Measurements from ENCODE around the gene NRCAM. TPM values are rescaled to one million over a fixed set of nuclear protein-coding genes. Genes with fewer than 3 reads are reported as not detected.

Gene NRCAM
- total and polyA plus RNA-seq, 2 of the 13 experiments (the other 11 are each of a cell fraction or from before 2014, with no cell fraction given) = 0.31 to 0.33 TPM

DNA sequence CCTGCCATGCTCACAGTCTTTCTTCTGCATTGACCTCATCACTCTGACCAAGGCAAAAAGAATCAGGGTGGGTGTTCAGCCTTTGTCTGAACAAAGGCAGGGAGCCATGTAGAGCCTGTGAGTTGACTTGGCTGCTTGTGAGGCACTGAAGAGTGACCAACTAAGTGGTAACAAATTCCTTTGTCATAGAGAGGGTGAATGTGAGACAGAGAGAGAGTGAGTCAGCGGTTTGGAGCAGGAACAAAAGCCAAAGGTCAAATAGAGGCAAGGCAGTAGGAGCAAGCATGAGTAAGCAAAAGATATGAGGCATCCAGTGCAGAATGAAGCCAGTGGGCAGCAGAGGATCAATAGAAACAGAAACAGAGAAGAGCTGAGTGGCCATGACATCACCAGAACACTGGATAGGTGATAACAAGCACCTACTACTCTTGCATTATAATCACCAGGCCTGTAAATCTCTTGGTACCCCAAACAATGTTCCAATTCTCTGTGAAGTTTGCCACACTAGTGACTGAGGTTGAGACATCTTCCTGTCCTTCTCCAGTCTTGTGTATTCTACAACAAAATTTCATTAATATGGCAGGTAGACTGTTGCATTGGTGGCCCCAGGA is 209.9 kb downstream of the NRCAM start (continued):
- TF ChIP-seq, protein P1, sequence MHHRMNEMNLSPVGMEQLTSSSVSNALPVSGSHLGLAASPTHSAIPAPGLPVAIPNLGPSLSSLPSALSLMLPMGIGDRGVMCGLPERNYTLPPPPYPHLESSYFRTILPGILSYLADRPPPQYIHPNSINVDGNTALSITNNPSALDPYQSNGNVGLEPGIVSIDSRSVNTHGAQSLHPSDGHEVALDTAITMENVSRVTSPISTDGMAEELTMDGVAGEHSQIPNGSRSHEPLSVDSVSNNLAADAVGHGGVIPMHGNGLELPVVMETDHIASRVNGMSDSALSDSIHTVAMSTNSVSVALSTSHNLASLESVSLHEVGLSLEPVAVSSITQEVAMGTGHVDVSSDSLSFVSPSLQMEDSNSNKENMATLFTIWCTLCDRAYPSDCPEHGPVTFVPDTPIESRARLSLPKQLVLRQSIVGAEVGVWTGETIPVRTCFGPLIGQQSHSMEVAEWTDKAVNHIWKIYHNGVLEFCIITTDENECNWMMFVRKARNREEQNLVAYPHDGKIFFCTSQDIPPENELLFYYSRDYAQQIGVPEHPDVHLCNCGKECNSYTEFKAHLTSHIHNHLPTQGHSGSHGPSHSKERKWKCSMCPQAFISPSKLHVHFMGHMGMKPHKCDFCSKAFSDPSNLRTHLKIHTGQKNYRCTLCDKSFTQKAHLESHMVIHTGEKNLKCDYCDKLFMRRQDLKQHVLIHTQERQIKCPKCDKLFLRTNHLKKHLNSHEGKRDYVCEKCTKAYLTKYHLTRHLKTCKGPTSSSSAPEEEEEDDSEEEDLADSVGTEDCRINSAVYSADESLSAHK (CRISPR knock-in tag; IDR thresholded peaks at IDR 0.05; ENCODE audit: borderline replicate concordance) = no peak
- no peak for TF ChIP-seq ZNF562 (CRISPR knock-in tag; IDR thresholded peaks at IDR 0.05; ENCODE audit: borderline replicate concordance)
- TF ChIP-seq SMC3 (IDR thresholded peaks at IDR 0.05; ENCODE audit: low read length) = peak; percentile 29; the same call in 1 of the 2 replicates
- no peak for TF ChIP-seq ZNF777 (CRISPR knock-in tag; IDR thresholded peaks at IDR 0.05)
- no peak for TF ChIP-seq NPAS2 (CRISPR knock-in tag; IDR thresholded peaks at IDR 0.05; ENCODE audit: borderline replicate concordance)
- no peak for TF ChIP-seq STAT5B (CRISPR knock-in tag; IDR thresholded peaks at IDR 0.05)
- TF ChIP-seq HDAC6 (IDR thresholded peaks at IDR 0.05; ENCODE audit: low read depth, low read length) = no peak
- no peak for TF ChIP-seq ZNF558 (CRISPR knock-in tag; IDR thresholded peaks at IDR 0.05; ENCODE audit: borderline replicate concordance)
- TF ChIP-seq CHD2 (IDR thresholded peaks at IDR 0.05; ENCODE audit: low read depth, low read length) = no peak
- peak; percentile 84 for TF ChIP-seq NR2C2 (CRISPR knock-in tag; IDR thresholded peaks at IDR 0.05; ENCODE audit: borderline replicate concordance)
- TF ChIP-seq ARNT2 (CRISPR knock-in tag; IDR thresholded peaks at IDR 0.05; ENCODE audit: low read depth) = no peak
- TF ChIP-seq, protein P2, sequence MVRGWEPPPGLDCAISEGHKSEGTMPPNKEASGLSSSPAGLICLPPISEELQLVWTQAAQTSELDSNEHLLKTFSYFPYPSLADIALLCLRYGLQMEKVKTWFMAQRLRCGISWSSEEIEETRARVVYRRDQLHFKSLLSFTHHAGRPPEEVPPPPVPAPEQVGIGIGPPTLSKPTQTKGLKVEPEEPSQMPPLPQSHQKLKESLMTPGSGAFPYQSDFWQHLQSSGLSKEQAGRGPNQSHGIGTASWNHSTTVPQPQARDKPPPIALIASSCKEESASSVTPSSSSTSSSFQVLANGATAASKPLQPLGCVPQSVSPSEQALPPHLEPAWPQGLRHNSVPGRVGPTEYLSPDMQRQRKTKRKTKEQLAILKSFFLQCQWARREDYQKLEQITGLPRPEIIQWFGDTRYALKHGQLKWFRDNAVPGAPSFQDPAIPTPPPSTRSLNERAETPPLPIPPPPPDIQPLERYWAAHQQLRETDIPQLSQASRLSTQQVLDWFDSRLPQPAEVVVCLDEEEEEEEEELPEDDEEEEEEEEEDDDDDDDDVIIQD (CRISPR knock-in tag; IDR thresholded peaks at IDR 0.05; ENCODE audit: low read depth) = peak; percentile 77; the same call in 1 of the 2 replicates
- no peak for TF ChIP-seq FOXC1 (CRISPR knock-in tag; IDR thresholded peaks at IDR 0.05; ENCODE audit: borderline replicate concordance)
- TF ChIP-seq ZNF616 (CRISPR knock-in tag; IDR thresholded peaks at IDR 0.05; ENCODE audit: low read depth) = no peak
- TF ChIP-seq ZNF124 (CRISPR knock-in tag; IDR thresholded peaks at IDR 0.05) = peak; percentile 40; the same call in 1 of the 2 replicates
- no peak for TF ChIP-seq KDM6A (CRISPR knock-in tag; IDR thresholded peaks at IDR 0.05; ENCODE audit: low read depth)
- TF ChIP-seq NFE2 (CRISPR knock-in tag; IDR thresholded peaks at IDR 0.05) = peak; percentile 81
- peak; percentile 73; the same call in 1 of the 2 replicates for TF ChIP-seq RXRA (CRISPR knock-in tag; IDR thresholded peaks at IDR 0.05)
- no peak for TF ChIP-seq PCBP2 (optimal IDR thresholded peaks at IDR 0.05; ENCODE audit: low read depth, low read length, poor library complexity, severe bottlenecking)
- no peak for TF ChIP-seq BHLHE40 (IDR thresholded peaks at IDR 0.05; ENCODE audit: low read length)
- TF ChIP-seq, protein P3, sequence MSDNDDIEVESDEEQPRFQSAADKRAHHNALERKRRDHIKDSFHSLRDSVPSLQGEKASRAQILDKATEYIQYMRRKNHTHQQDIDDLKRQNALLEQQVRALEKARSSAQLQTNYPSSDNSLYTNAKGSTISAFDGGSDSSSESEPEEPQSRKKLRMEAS (IDR thresholded peaks at IDR 0.05) = peak; percentile 39; the same call in 1 of the 2 replicates
- TF ChIP-seq, protein P4, sequence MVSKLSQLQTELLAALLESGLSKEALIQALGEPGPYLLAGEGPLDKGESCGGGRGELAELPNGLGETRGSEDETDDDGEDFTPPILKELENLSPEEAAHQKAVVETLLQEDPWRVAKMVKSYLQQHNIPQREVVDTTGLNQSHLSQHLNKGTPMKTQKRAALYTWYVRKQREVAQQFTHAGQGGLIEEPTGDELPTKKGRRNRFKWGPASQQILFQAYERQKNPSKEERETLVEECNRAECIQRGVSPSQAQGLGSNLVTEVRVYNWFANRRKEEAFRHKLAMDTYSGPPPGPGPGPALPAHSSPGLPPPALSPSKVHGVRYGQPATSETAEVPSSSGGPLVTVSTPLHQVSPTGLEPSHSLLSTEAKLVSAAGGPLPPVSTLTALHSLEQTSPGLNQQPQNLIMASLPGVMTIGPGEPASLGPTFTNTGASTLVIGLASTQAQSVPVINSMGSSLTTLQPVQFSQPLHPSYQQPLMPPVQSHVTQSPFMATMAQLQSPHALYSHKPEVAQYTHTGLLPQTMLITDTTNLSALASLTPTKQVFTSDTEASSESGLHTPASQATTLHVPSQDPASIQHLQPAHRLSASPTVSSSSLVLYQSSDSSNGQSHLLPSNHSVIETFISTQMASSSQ (IDR thresholded peaks at IDR 0.05; ENCODE audit: low read depth) = no peak
- TF ChIP-seq, protein P4 (CRISPR knock-in tag; IDR thresholded peaks at IDR 0.05; ENCODE audit: borderline replicate concordance) = 0 out of 2 replicates have a peak, but pooled peaks have one; percentile 22
- TF ChIP-seq ELF3 (CRISPR knock-in tag; IDR thresholded peaks at IDR 0.05) = peak; percentile 61; the same call in 1 of the 2 replicates

Data from HepG2 (cell line).